ENCODE measurements around the gene WASHC4.
"Not testable (repeated sequence)": the region's sequence is repeated elsewhere in the genome, so short reads cannot be mapped to it uniquely, and the experiment has no call there.

Gene WASHC4

GRCh38 chr12:105157606-105158005 is 50.1 kb downstream of the WASHC4 start:
- in situ Hi-C loops (cut with HindIII; ENCODE audit: low sequenced_read_pairs), result no loop called here

- in situ Hi-C loops (cut with HindIII; ENCODE audit: low sequenced_read_pairs), result no loop called here
Observed at GRCh38 chr12:105158876-105159275, 51.3 kb downstream of the WASHC4 start.

GRCh38 chr12:105162174-105162573 is 54.6 kb downstream of the WASHC4 start:
- in situ Hi-C loops (cut with HindIII; ENCODE audit: low sequenced_read_pairs), result no loop called here

DNA sequence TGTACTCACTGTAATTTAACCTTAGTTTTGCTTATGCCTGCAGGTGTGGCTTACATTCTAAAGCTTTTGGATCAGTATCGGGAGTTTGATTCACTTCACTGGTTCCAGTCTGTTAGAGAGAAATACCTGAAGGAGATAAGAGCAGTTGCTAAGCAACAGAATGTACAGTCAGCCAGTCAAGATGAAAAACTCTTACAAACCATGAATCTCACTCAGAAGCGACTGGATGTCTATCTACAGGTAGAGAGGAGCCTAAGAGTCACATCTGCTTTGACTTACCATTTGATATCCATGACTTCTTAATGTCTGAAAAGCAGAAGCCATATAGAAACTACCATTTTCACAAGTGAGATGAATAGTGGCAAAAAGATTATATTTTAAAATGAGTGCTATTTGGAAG is 56.5 kb downstream of the WASHC4 start:
- in situ Hi-C loops (cut with HindIII; ENCODE audit: low sequenced_read_pairs), result no loop called here

DNA sequence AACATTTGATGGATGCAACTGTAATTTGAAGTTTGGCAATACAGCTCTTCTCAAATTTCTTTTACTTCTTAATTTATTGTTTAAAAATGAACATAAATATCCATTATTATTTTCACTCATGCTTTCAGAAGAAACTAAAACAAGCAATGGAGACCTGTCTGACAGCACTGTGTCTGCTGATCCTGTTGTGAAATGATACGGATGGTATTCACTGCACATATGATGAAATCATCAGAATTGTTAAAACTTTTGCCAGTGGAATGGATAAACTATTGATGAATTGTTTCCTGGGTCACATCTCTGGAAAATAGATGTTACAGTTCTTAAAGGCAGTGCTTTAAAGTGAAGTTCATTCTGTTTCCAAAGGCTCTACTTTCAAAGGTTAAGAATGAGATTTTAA is 59.2 kb downstream of the WASHC4 start:
- in situ Hi-C loops (cut with HindIII; ENCODE audit: low sequenced_read_pairs), result no loop called here

DNA sequence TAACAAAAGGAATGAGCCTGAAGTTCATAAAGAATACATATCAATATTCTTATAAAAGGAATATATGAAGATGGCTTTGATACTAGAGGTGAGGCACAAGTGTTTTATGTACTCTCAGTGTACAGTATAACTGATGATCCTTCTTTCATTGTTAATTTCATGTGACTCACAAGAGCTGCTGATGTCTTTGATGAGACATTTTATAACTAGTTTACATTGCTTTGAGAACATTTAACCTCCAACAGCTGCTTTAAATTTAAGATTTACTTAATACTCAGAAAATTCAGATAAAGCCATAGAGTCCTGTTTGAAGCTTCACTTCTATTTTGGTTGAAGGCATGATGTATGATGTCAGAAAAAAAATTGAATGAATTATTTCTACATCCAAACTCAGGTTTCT is 59.8 kb downstream of the WASHC4 start:
- in situ Hi-C loops (cut with HindIII; ENCODE audit: low sequenced_read_pairs), result no loop called here

DNA sequence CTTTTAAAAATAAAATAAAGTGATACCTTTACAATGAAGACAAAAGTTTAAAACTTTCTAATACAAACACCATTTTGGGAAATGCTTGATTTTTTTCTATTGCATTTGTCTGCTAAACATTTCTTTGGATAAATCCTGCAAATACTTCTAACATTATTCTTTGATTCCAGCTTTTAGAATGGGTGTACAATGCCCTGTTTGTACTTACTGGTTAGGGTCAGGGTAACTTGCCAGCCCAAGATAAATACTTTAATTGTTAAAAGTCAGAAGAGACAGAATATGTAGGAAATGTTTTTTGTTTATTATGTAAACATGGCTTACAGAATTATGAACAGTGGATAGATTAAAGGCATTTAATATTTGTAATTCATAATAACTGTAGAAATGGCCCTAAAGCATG is 60.5 kb downstream of the WASHC4 start:
- in situ Hi-C loops (cut with HindIII; ENCODE audit: low sequenced_read_pairs), result no loop called here

DNA sequence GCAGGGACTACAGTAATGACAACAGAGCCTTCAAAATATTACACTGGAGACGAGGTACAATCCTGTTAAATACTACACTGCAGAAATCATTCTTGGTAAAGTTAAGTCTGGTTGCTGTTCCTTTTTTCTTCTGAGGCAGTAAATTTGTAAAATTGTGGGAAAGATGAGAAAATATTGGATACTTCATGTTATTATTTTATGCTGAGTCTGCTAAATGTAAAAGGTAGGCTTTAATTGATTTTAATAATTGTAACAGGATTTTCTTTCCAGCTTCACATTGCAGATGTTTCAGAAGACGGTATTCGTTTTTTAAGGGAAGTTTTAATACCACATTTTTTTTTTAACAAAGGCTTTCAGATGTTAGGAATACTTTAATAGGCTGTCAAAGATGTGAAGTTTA is 62.6 kb downstream of the WASHC4 start:
- in situ Hi-C loops (cut with HindIII; ENCODE audit: low sequenced_read_pairs), result no loop called here

GRCh38 chr12:105171691-105172436 is 64.3 kb downstream of the WASHC4 start:
- in situ Hi-C loops (cut with HindIII; ENCODE audit: low sequenced_read_pairs), result no loop called here

GRCh38 chr12:105175397-105175990 is 68.0 kb downstream of the WASHC4 start:
- in situ Hi-C loops (cut with HindIII; ENCODE audit: low sequenced_read_pairs), result no loop called here

- in situ Hi-C loops (cut with HindIII; ENCODE audit: low sequenced_read_pairs), result no loop called here
Observed at GRCh38 chr12:105177208-105177607, 69.7 kb downstream of the WASHC4 start.

- in situ Hi-C loops (cut with HindIII; ENCODE audit: low sequenced_read_pairs), result not testable (repeated sequence)
Observed at GRCh38 chr12:105179114-105179513, 71.6 kb downstream of the WASHC4 start.

- in situ Hi-C loops (cut with HindIII; ENCODE audit: low sequenced_read_pairs), result not testable (repeated sequence)
Observed at GRCh38 chr12:105183406-105183805, 75.9 kb downstream of the WASHC4 start.

GRCh38 chr12:105183976-105184375 is 76.4 kb downstream of the WASHC4 start:
- in situ Hi-C loops (cut with HindIII; ENCODE audit: low sequenced_read_pairs), result not testable (repeated sequence)

DNA sequence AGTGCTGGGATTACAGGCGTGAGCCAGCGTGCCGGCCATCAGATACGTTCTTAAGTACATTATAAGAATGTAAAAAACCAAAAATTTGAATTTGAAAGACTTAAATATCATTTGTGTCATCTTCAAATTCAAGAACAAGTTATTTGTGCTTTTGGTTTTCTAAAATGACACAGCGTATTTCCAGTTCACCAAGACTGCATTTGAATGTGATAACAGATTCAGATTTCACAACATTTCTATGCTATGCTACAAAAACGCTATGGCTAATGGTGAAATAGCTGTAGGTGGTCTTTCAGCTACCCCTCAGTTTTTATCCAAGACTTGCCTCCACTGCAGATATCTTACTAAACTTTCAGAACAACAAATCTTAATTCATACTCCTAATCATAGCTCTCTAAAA is 81.8 kb downstream of the WASHC4 start:
- in situ Hi-C loops (cut with HindIII; ENCODE audit: low sequenced_read_pairs), result no loop called here

GRCh38 chr12:105190530-105190929 is 83.0 kb downstream of the WASHC4 start:
- in situ Hi-C loops (cut with HindIII; ENCODE audit: low sequenced_read_pairs), result no loop called here

DNA sequence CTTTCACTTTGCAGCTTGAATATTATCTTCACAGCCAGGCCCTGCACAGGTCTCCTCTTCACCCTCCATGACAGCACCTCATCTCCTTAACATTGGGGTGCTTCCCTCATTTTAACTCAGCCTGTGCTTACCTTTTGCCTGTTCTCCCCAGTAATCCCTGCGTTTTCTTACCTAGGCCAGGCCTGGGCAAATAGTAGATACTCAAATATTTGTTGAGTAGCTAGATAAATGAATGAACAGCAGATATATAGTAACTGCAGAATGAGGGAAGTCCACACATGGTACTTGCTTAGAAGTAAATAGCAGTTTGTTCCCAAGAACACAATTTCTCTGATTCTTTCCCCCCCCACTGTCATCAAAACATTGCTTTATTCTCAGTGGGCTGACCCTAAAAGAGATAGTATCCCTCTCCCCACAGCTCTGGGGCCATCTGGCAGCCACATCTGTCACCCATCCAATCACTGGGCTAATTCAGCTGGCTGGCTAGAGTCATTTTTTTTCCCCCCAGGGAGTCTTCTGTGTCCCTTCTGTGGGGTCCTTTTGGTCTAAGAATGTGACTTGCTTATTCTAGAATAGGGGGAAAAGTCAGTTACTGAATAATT is 85.2 kb downstream of the WASHC4 start:
- in situ Hi-C loops (cut with HindIII; ENCODE audit: low sequenced_read_pairs), result no loop called here

DNA sequence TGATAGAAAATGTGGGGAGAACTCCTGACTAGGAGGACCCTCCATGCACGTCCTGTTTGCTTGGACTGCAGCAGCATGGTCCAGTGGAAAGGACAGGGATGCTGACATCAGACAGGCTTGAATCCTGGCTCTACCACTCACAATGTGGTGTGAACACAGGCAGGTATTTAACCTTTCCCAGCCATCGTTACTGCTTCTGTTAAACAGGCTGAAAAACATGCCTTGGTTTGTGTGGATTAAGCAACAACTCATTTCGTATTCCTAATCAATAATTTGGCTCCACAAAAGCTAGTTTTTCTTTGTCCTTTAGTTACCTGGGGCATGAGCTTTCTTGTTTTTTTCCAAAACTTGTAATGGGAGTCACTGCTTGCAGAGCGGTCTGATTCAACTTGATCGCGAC is 87.4 kb downstream of the WASHC4 start:
- in situ Hi-C loops (cut with HindIII; ENCODE audit: low sequenced_read_pairs), result no loop called here

DNA sequence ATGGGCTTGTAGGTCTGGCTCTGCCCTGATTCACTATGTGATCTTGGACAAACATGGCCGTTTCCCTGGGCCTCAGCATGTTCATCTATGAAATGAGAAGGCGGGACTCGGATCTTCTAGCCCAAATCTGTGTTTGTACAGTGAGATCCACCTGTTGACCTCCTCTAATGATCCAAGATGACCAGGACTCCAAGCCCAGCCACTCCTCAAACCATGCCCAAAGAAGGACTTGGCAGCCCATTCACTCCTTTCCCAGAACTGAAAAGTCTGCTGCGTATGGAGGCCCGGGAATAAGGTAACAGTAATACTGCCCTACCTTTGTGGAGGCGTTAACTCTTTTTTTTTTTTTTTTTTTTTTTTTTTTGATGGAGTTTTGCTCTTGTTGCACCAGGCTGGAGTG is 88.6 kb downstream of the WASHC4 start:
- in situ Hi-C loops (cut with HindIII; ENCODE audit: low sequenced_read_pairs), result no loop called here

DNA sequence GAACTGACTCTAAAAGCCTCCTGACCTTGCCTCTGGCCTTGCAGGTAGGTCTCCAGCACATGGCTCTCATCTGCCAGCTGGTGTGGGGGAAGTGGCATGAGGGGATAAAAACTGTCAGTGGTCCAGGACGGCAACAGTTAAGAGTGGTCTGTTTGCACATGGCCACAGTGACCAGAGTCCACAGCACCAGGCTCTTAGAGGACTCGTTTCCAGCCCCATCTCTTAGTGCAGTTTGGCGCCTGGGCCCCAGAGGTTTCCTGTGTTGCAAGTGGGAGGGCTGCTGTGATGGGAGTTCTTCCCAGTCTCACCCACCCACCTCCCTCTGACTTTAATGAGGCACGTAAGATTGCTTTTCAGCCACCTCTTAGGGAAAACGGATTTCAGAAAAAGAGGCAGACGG is 91.4 kb downstream of the WASHC4 start:
- in situ Hi-C loops (cut with HindIII; ENCODE audit: low sequenced_read_pairs), result no loop called here

DNA sequence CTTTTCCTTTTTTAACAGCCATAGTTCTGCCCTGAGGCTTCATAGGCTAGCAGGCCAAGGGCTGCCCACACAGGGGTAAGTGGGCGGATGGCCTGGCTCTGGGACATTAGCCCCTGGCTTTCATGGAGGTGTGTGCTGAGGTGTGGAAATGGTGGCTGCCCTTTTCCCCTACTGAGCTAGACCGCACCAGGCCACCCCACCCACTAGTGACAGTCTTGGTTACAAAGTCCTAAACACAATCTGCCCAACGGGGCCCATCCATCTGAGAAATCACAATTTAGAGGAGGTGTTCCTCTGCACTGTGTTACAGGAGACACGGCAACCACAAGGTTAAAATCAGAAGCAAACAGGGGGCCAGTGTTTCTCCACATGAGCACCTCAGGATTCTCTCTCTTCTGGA is 92.9 kb downstream of the WASHC4 start:
- in situ Hi-C loops (cut with HindIII; ENCODE audit: low sequenced_read_pairs), result no loop called here

DNA sequence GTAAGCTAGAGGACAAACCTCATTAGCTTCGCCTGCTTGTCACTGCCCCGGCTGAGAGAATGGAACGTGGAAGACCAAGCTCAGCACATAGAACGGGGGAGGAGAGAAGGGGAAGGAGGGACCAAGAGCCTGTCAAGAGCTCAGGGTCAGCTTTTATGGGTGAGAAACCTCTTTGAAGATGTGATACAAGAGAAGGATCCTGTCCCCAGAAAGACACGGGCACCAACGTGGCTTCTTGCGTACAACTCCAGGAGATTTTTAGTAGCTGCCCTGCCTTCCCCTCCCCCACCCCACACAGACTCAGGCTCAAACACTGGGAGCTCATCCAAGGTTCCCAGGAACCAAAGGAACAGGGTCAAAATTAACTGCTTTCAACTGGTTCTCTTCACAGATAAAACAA is 93.8 kb downstream of the WASHC4 start:
- in situ Hi-C loops (cut with HindIII; ENCODE audit: low sequenced_read_pairs), result no loop called here

Data from DLD1 (cell line).